ENCODE results near the gene ROBO2. TPM values are rescaled to one million over a fixed set of nuclear protein-coding genes. Genes with fewer than 3 reads are reported as not detected.

The ROBO2 gene
- total and polyA plus RNA-seq, 12 donors: 0.04 to 3.5 (median 0.34) TPM; not detected in 3

DNA sequence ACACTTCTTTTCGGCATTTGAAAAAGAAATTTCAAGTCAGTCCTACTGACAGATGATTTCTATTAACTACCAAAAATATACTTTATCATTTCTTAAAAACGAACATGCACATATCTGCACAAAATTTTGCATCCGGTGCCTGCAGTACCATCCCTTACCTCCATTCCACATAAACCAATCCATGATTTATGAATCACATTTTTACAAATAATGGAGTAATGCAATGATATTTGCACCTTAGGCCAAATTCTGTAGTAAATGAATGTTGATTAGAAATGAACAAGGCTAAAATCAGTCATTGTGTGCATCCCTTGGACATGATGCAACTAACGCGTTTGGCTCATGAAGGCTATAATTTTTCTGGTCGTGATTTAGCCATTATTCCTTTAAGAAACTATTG, 46.5 kb downstream of the ROBO2 start:
- no peaks in the 10 kb centered on the region for H3K9me3 ChIP-seq
- intact Hi-C loops (cut with DNase I): no loop called here
- H3K27me3 ChIP-seq: no peaks in the 10 kb centered on the region
- no peak overlapping the region for H3K27ac ChIP-seq
- H3K4me1 ChIP-seq: peaks cover 0 to 6% (median 0%) of the 10 kb centered on the region in 9 donors
- DNase-seq: no peak
- H3K36me3 ChIP-seq: no peaks in the 10 kb centered on the region
- no peak for ATAC-seq
- WGBS, 2 donors: 92% methylated on average over 6 of the region's 6 CpGs
- no peak overlapping the region for H3K4me3 ChIP-seq
- TF ChIP-seq, protein P1, sequence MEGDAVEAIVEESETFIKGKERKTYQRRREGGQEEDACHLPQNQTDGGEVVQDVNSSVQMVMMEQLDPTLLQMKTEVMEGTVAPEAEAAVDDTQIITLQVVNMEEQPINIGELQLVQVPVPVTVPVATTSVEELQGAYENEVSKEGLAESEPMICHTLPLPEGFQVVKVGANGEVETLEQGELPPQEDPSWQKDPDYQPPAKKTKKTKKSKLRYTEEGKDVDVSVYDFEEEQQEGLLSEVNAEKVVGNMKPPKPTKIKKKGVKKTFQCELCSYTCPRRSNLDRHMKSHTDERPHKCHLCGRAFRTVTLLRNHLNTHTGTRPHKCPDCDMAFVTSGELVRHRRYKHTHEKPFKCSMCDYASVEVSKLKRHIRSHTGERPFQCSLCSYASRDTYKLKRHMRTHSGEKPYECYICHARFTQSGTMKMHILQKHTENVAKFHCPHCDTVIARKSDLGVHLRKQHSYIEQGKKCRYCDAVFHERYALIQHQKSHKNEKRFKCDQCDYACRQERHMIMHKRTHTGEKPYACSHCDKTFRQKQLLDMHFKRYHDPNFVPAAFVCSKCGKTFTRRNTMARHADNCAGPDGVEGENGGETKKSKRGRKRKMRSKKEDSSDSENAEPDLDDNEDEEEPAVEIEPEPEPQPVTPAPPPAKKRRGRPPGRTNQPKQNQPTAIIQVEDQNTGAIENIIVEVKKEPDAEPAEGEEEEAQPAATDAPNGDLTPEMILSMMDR (IDR thresholded peaks at IDR 0.05): no peak

DNA sequence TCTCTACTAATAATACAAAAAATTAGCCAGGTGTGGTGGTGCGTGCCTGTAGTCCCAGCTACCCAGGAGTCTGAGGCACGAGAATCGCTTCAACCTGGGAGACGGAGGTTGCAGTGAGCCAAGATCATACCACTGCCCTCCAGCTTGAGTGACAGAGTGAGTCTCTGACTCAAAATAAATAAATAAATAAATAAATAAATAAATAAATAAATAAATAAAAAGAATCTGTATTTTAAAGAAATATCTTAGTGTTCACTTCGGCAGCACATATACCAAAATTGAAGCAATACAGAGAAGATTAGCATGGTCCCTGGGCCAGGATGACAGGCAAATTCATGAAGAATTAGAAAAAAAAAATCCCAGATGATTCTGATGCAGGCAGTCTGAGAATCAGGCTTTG, 51.9 kb downstream of the ROBO2 start:
- Histone ChIP-seq H3K4me3 (no peak overlapping the region), H3K9me3 (no peaks in the 10 kb centered on the region), H3K27ac (no peak overlapping the region), H3K4me1 (no peaks in the 10 kb centered on the region), H3K27me3 (no peaks in the 10 kb centered on the region), H3K36me3 (no peaks in the 10 kb centered on the region)
- no peak for ATAC-seq
- WGBS, 2 donors: 95 to 99% methylated on average over 5 of the region's 5 CpGs
- intact Hi-C loops (cut with DNase I): no loop called here
- DNase-seq: no peak
- TF ChIP-seq, protein P1 (IDR thresholded peaks at IDR 0.05): no peak

DNA sequence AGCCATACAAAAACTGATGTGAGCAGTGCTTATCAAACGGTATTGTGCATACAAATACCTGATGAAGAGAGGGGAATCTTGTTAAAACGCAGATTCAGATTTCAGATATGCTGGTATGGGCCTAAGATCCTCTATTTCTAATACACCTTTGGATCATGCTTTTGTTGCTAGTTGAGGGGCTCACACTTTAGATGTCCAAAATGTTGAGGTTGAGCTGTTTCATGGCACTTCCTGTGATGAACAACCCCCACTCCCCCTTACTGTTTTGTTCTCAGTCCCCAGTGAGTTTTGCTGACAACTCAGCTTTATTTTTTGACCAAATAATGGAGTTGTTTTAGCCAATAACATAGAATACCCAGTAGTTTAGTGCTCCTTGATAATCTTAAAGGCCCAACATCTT, 53.2 kb downstream of the ROBO2 start:
- Histone ChIP-seq H3K9me3 (no peaks in the 10 kb centered on the region), H3K4me3 (no peak overlapping the region), H3K27me3 (no peaks in the 10 kb centered on the region), H3K36me3 (no peaks in the 10 kb centered on the region), H3K27ac (no peak overlapping the region), H3K4me1 (no peaks in the 10 kb centered on the region)
- no peak for DNase-seq
- TF ChIP-seq, protein P1 (IDR thresholded peaks at IDR 0.05): no peak
- intact Hi-C loops (cut with DNase I): no loop called here
- ATAC-seq: no peak
- WGBS, 2 donors: 59 to 64% methylated on average over 2 of the region's 2 CpGs

DNA sequence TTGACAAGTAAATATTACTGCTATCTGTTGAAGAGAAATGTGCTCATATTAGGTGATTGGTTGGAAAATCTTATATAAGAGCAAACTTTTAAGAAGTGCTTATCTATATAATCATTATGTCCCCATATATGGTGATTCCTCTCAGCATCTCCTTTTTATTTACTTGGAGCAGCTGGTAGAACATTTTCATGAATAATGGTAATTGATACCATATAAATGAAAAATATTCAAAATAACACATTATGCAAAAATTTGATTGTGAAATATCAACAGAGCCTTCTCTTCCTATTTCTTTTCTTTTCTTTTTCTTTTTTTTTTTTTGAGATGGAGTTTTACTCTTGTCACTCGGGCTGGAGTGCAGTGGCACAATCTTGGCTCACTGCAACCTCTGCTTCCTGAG, 56.2 kb downstream of the ROBO2 start:
- Histone ChIP-seq H3K4me1 (no peaks in the 10 kb centered on the region), H3K27ac (no peak overlapping the region), H3K27me3 (no peaks in the 10 kb centered on the region), H3K36me3 (no peaks in the 10 kb centered on the region), H3K4me3 (no peak overlapping the region), H3K9me3 (no peaks in the 10 kb centered on the region)
- no peak for ATAC-seq
- 64 to 75% methylated on average over 1 of the region's 1 CpG for whole genome bisulfite sequencing, 2 donors
- no peak for DNase-seq
- intact Hi-C loops (cut with DNase I): no loop called here
- TF ChIP-seq, protein P1 (IDR thresholded peaks at IDR 0.05): no peak
